OCI-LY7 (cell line): ENCODE data around the gene SLC5A4.

ENCODE experiments used
- EZH2phosphoT487 ChIP-seq: fragments of 200-600 bp; sonication (generic); IDR thresholded peaks from 2 replicates; pipeline ENCODE4 v1.6.1; 2018; ENCODE audit warnings: low read depth, borderline replicate concordance, mild to moderate bottlenecking, mixed run types, antibody characterized with exemption, low read length, moderate library complexity, mixed read lengths
- TF ChIP-seq, protein P1 (sequence below): fragments of 200-600 bp; sonication (generic); conservative IDR thresholded peaks from 2 replicates; pipeline ENCODE4 v1.5.1; 2014; ENCODE audit warnings: mild to moderate bottlenecking, antibody characterized with exemption, low read length, moderate library complexity, mixed read lengths

DNA sequence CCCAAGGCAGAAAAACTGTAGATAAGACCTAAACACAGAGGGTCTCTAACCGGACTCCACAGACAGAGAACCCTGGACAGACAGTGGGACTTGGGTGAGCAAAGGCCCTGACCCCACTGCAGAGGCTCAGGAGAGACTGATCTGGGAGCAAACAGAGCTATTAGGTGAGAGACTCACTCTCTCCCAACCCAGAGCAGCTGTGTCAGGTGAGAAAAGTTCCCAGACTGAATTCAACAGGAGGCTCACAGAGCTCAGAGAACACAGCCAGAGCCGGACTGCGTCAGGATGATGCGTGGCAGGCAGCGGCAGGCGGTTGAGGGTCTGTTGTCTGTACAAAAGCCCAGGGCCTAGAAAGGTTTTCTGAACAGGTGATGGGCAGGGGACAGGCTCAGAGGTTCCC, 55.8 kb downstream of the SLC5A4 start:
- TF ChIP-seq, protein P1, sequence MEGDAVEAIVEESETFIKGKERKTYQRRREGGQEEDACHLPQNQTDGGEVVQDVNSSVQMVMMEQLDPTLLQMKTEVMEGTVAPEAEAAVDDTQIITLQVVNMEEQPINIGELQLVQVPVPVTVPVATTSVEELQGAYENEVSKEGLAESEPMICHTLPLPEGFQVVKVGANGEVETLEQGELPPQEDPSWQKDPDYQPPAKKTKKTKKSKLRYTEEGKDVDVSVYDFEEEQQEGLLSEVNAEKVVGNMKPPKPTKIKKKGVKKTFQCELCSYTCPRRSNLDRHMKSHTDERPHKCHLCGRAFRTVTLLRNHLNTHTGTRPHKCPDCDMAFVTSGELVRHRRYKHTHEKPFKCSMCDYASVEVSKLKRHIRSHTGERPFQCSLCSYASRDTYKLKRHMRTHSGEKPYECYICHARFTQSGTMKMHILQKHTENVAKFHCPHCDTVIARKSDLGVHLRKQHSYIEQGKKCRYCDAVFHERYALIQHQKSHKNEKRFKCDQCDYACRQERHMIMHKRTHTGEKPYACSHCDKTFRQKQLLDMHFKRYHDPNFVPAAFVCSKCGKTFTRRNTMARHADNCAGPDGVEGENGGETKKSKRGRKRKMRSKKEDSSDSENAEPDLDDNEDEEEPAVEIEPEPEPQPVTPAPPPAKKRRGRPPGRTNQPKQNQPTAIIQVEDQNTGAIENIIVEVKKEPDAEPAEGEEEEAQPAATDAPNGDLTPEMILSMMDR, result no peak
- no peak for TF ChIP-seq EZH2phosphoT487
